MM.1S (cell line): Measurements from ENCODE around the gene EBF3.
"Not testable (repeated sequence)": the region's sequence is repeated elsewhere in the genome, so short reads cannot be mapped to it uniquely, and the experiment has no call there.

Experiments
- DNase-seq: peaks from one replicate; pipeline ENCODE4 v3.0.0-alpha.2; 2015
- H2AFZ ChIP-seq: fragments of 300-600 bp; sonication (generic); 2 replicates; pipeline ENCODE4 v1.6.0; 2016; ENCODE audit warnings: antibody characterized with exemption, low read length
- H3F3A ChIP-seq: fragments of 300-600 bp; sonication (generic); 2 replicates; pipeline ENCODE4 v1.6.1; 2016; ENCODE audit warnings: mild to moderate bottlenecking, antibody characterized with exemption, low read length, moderate library complexity, mixed read lengths; ENCODE audit not compliant: insufficient read depth
- H3K27ac ChIP-seq: fragments of 300-600 bp; sonication (generic); 2 replicates; pipeline ENCODE4 v1.5.1; 2016; ENCODE audit warnings: mild to moderate bottlenecking, low read length
- H3K27me3 ChIP-seq: fragments of 300-600 bp; sonication (generic); replicated peaks from 2 replicates; pipeline ENCODE4 v1.6.0; 2016; ENCODE audit warnings: low read length; ENCODE audit not compliant: insufficient read depth
- H3K36me3 ChIP-seq: fragments of 300-600 bp; sonication (generic); replicated peaks from 2 replicates; pipeline ENCODE4 v1.6.1; 2016; ENCODE audit warnings: mild to moderate bottlenecking, low read length, mixed read lengths; ENCODE audit not compliant: insufficient read depth
- H3K4me1 ChIP-seq: fragments of 300-600 bp; sonication (generic); 2 replicates; pipeline ENCODE4 v1.6.1; 2016; ENCODE audit warnings: low read length, mixed read lengths
- H3K4me2 ChIP-seq: fragments of 300-600 bp; sonication (generic); 2 replicates; pipeline ENCODE4 v1.6.0; 2016; ENCODE audit warnings: low read depth, low read length
- H3K4me3 ChIP-seq: fragments of 300-600 bp; sonication (generic); 2 replicates; pipeline ENCODE4 v1.5.1; 2016; ENCODE audit warnings: low read length, mixed read lengths
- H3K79me2 ChIP-seq: fragments of 300-600 bp; sonication (generic); 2 replicates; pipeline ENCODE4 v1.6.1; 2016; ENCODE audit warnings: mixed run types, low read length, mixed read lengths
- H3K9ac ChIP-seq: fragments of 300-600 bp; sonication (generic); 2 replicates; pipeline ENCODE4 v1.6.1; 2016; ENCODE audit warnings: low read length, mixed read lengths
- H3K9me2 ChIP-seq: fragments of 300-600 bp; sonication (generic); replicated peaks from 2 replicates; pipeline ENCODE4 v1.6.1; 2016; ENCODE audit warnings: mild to moderate bottlenecking, low read length, mixed read lengths; ENCODE audit not compliant: insufficient read depth
- H3K9me3 ChIP-seq: fragments of 300-600 bp; sonication (generic); replicated peaks from 2 replicates; pipeline ENCODE4 v1.6.1; 2016; ENCODE audit warnings: mild to moderate bottlenecking, low read length, mixed read lengths; ENCODE audit not compliant: insufficient read depth
- H4K20me1 ChIP-seq: fragments of 300-600 bp; sonication (generic); 2 replicates; pipeline ENCODE4 v1.6.1; 2016; ENCODE audit warnings: mild to moderate bottlenecking, low read length, moderate library complexity, mixed read lengths; ENCODE audit not compliant: insufficient read depth
- EZH2 ChIP-seq: fragments of 300-600 bp; sonication (generic); optimal IDR thresholded peaks from 2 replicates; pipeline ENCODE3; 2017; ENCODE audit warnings: low read depth, mild to moderate bottlenecking, antibody characterized with exemption, low read length, mixed read lengths
- EZH2phosphoT487 ChIP-seq: fragments of 300-600 bp; sonication (generic); IDR thresholded peaks from 2 replicates; pipeline ENCODE4 v1.6.1; 2018; ENCODE audit warnings: antibody characterized with exemption, low read length
- TF ChIP-seq, protein P1 (sequence below): fragments of 300-600 bp; sonication (generic); IDR thresholded peaks from 2 replicates; pipeline ENCODE4 v1.5.1; 2016; ENCODE audit warnings: antibody characterized with exemption, low read length, mixed read lengths

The EBF3 gene

GRCh38 chr10:129921801-129922597 is 42.1 kb downstream of the EBF3 start:
- Histone ChIP-seq H3K4me2 (no peak overlapping the region), H3F3A (no peaks in the 10 kb centered on the region), H3K79me2 (no peaks in the 10 kb centered on the region), H3K36me3 (no peaks in the 10 kb centered on the region), H3K4me1 (no peaks in the 10 kb centered on the region), H3K9me2 (no peaks in the 10 kb centered on the region), H3K27me3 (no peaks in the 10 kb centered on the region), H3K27ac (no peak overlapping the region), H3K9me3 (no peaks in the 10 kb centered on the region), H4K20me1 (no peaks in the 10 kb centered on the region), H2AFZ (no peak overlapping the region), H3K4me3 (no peak overlapping the region), H3K9ac (no peak overlapping the region)
- no peak for DNase-seq
- no peak for TF ChIP-seq EZH2
- no peak for TF ChIP-seq EZH2phosphoT487

DNA sequence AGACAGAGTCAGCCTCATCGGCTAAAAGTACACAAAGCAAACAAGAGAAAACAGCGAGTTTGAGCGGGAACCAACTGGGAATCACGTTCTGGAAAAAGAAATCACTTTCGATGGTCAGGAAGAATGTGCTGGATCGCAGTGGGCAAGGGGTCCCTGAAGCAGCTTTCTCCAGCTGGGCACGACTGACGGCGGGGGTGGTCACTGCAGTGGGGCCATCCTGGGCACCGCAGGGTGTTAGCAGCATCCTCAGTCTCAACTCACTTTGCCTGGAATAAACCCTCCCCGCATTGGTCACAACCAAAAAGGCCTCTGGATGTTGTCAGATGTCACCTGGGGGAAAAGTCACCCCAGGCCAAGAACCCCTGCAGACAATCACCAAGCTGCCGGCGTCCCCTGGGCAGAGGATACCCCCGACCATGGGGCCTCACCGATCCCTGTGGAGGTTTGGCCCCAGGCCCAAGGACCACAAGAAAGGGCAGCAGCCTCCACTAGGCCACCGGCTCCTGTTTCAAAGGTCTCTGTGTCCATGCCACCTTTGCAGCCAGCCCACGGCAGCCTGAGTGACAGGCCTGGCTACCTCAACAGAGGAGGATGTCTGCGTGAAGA is 42.9 kb downstream of the EBF3 start:
- H3K4me1 ChIP-seq: no peaks in the 10 kb centered on the region
- H3K27ac ChIP-seq: no peak overlapping the region
- no peak overlapping the region for H3K9ac ChIP-seq
- no peaks in the 10 kb centered on the region for H3K36me3 ChIP-seq
- H3K4me2 ChIP-seq: no peak overlapping the region
- no peaks in the 10 kb centered on the region for H4K20me1 ChIP-seq
- H3K4me3 ChIP-seq: no peak overlapping the region
- H3K79me2 ChIP-seq: no peaks in the 10 kb centered on the region
- H2AFZ ChIP-seq: no peak overlapping the region
- no peaks in the 10 kb centered on the region for H3F3A ChIP-seq
- no peak for TF ChIP-seq EZH2
- no peak for TF ChIP-seq EZH2phosphoT487
- TF ChIP-seq, protein P1, sequence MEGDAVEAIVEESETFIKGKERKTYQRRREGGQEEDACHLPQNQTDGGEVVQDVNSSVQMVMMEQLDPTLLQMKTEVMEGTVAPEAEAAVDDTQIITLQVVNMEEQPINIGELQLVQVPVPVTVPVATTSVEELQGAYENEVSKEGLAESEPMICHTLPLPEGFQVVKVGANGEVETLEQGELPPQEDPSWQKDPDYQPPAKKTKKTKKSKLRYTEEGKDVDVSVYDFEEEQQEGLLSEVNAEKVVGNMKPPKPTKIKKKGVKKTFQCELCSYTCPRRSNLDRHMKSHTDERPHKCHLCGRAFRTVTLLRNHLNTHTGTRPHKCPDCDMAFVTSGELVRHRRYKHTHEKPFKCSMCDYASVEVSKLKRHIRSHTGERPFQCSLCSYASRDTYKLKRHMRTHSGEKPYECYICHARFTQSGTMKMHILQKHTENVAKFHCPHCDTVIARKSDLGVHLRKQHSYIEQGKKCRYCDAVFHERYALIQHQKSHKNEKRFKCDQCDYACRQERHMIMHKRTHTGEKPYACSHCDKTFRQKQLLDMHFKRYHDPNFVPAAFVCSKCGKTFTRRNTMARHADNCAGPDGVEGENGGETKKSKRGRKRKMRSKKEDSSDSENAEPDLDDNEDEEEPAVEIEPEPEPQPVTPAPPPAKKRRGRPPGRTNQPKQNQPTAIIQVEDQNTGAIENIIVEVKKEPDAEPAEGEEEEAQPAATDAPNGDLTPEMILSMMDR: no peak
- H3K9me3 ChIP-seq: no peaks in the 10 kb centered on the region
- no peaks in the 10 kb centered on the region for H3K9me2 ChIP-seq
- no peak for DNase-seq
- H3K27me3 ChIP-seq: no peaks in the 10 kb centered on the region

GRCh38 chr10:129920187-129920586 is 43.9 kb downstream of the EBF3 start:
- not testable (repeated sequence) for H3K9me3 ChIP-seq, H3K79me2 ChIP-seq, H3F3A ChIP-seq, H3K27me3 ChIP-seq, H3K4me2 ChIP-seq, H3K9ac ChIP-seq, H3K9me2 ChIP-seq, H3K27ac ChIP-seq, H3K4me3 ChIP-seq, H4K20me1 ChIP-seq, DNase-seq, H3K4me1 ChIP-seq, H2AFZ ChIP-seq, H3K36me3 ChIP-seq

- H3K27ac ChIP-seq: no peak overlapping the region
- H2AFZ ChIP-seq: no peak overlapping the region
- H3K4me3 ChIP-seq: no peak overlapping the region
- no peaks in the 10 kb centered on the region for H3K79me2 ChIP-seq
- TF ChIP-seq EZH2phosphoT487 (no peak), EZH2 (no peak)
- TF ChIP-seq, protein P1: no peak
- H3K4me2 ChIP-seq: no peak overlapping the region
- H3K9me3 ChIP-seq: no peaks in the 10 kb centered on the region
- no peak for DNase-seq
- no peaks in the 10 kb centered on the region for H3F3A ChIP-seq
- no peak overlapping the region for H3K9ac ChIP-seq
- H3K36me3 ChIP-seq: no peaks in the 10 kb centered on the region
- H3K4me1 ChIP-seq: no peaks in the 10 kb centered on the region
- H4K20me1 ChIP-seq: no peaks in the 10 kb centered on the region
- no peaks in the 10 kb centered on the region for H3K27me3 ChIP-seq
- H3K9me2 ChIP-seq: no peaks in the 10 kb centered on the region
Observed at GRCh38 chr10:129919358-129919757, 44.7 kb downstream of the EBF3 start.
